GM23338 (cell line): Measurements from ENCODE around the gene RFPL4AL1.

Experiments
- EZH2 ChIP-seq: fragments of 200-600 bp; sonication (generic); IDR thresholded peaks from one replicate; pipeline ENCODE4 v1.8.0; 2017; ENCODE audit warnings: antibody characterized with exemption, mild to moderate bottlenecking, low read depth; ENCODE audit not compliant: unreplicated experiment
- REST ChIP-seq: IDR thresholded peaks from one replicate; pipeline ENCODE4 v1.6.1; 2018; ENCODE audit warnings: antibody characterized with exemption; ENCODE audit not compliant: unreplicated experiment

DNA sequence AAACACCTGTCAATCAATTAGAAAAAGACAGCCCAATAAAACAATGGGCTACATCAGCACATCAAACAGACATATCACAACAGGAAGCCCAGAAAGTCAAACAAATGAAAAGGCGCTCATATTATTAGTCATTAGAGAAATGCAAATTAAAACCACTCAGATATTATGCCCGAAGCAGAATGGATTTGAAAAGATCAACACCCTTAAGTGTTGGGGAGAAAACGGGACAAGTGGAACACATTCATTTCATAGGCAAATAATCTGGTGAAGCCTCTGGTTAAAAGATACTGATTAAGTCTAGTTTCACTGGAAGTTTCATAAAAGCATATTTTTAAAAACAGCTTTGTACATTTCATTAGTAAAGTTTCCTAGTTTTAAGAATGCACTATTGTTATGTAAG lies 48.1 kb upstream of the RFPL4AL1 start:
- no peak for TF ChIP-seq REST
- TF ChIP-seq EZH2 = no peak
